HEK293T (cell line): ENCODE data around the gene RAB40B.

ENCODE experiments used
- CTCF ChIA-PET: fragments of 350-600 bp; formaldehyde crosslinking; extraction: SDS; loops from one replicate; lab custom pipeline; 2021; ENCODE audit warnings: antibody characterized with exemption, inconsistent platforms; lab: Yijun Ruan, JAX
- POLR2A ChIA-PET: fragments of 350-600 bp; formaldehyde crosslinking; extraction: SDS; loops from one replicate; lab custom pipeline; 2020; ENCODE audit warnings: antibody characterized with exemption, inconsistent platforms; lab: Yijun Ruan, JAX
- DNase-seq: peaks from one replicate; pipeline ENCODE4 v3.0.0; 2012; ENCODE audit warnings: mixed read lengths; ENCODE audit errors: extremely low spot score
- ARNT ChIP-seq: fragments of 450-650 bp; IDR thresholded peaks from 2 replicates; pipeline ENCODE4 v1.6.1; 2017; ENCODE audit warnings: mild to moderate bottlenecking
- BHLHE40 ChIP-seq: fragments of 450-650 bp; IDR thresholded peaks from 2 replicates; pipeline ENCODE4 v1.6.1; 2016; ENCODE audit warnings: mild to moderate bottlenecking, moderate library complexity, borderline replicate concordance
- CTBP1 ChIP-seq: fragments of 450-650 bp; IDR thresholded peaks from 2 replicates; pipeline ENCODE4 v1.6.1; 2016; ENCODE audit warnings: borderline replicate concordance
- ELF4 ChIP-seq: fragments of 450-650 bp; IDR thresholded peaks from 2 replicates; pipeline ENCODE4 v1.6.1; 2017; ENCODE audit warnings: antibody characterized with exemption
- FOXA1 ChIP-seq: fragments of 450-650 bp; IDR thresholded peaks from 2 replicates; pipeline ENCODE4 v1.6.1; 2016; ENCODE audit warnings: mild to moderate bottlenecking
- FOXK2 ChIP-seq: fragments of 450-650 bp; IDR thresholded peaks from 2 replicates; pipeline ENCODE4 v1.6.1; 2016; ENCODE audit warnings: mild to moderate bottlenecking
- FOXM1 ChIP-seq: fragments of 450-650 bp; IDR thresholded peaks from 2 replicates; pipeline ENCODE4 v1.6.1; 2017; ENCODE audit warnings: mild to moderate bottlenecking, borderline replicate concordance
- HDGF ChIP-seq: fragments of 450-650 bp; IDR thresholded peaks from 2 replicates; pipeline ENCODE4 v1.6.1; 2017; ENCODE audit warnings: antibody characterized with exemption, borderline replicate concordance
- L3MBTL2 ChIP-seq: fragments of 450-650 bp; conservative IDR thresholded peaks from 2 replicates; pipeline ENCODE4 v1.6.1; 2016; ENCODE audit warnings: mild to moderate bottlenecking
- LEF1 ChIP-seq: fragments of 450-650 bp; IDR thresholded peaks from 2 replicates; pipeline ENCODE4 v1.6.1; 2017; ENCODE audit warnings: mild to moderate bottlenecking, borderline replicate concordance
- NFRKB ChIP-seq: fragments of 450-650 bp; IDR thresholded peaks from 2 replicates; pipeline ENCODE4 v1.6.1; 2016; ENCODE audit warnings: mild to moderate bottlenecking, moderate library complexity
- SP1 ChIP-seq: fragments of 450-650 bp; IDR thresholded peaks from 2 replicates; pipeline ENCODE4 v1.6.1; 2017
- SUZ12 ChIP-seq: fragments of 450-650 bp; IDR thresholded peaks from 2 replicates; pipeline ENCODE4 v1.6.1; 2016; ENCODE audit warnings: mild to moderate bottlenecking
- TARDBP ChIP-seq: fragments of 450-650 bp; IDR thresholded peaks from 2 replicates; pipeline ENCODE4 v1.6.1; 2016
- ZNF384 ChIP-seq: fragments of 450-650 bp; IDR thresholded peaks from 2 replicates; pipeline ENCODE4 v1.6.1; 2016
- TF ChIP-seq, protein P1 (sequence below): fragments of 450-650 bp; IDR thresholded peaks from 2 replicates; pipeline ENCODE4 v1.6.1; 2016

Gene RAB40B

GRCh38 chr17:82636626-82637598, 61.6 kb downstream of the RAB40B start:
- TF ChIP-seq BHLHE40 (no peak), ELF4 (no peak), FOXM1 (no peak), L3MBTL2 (no peak), HDGF (no peak), CTBP1 (no peak), FOXK2 (no peak), ARNT (no peak), SUZ12 (no peak), FOXA1 (no peak), NFRKB (no peak), TARDBP (no peak), LEF1 (no peak)
- TF ChIP-seq, protein P1, sequence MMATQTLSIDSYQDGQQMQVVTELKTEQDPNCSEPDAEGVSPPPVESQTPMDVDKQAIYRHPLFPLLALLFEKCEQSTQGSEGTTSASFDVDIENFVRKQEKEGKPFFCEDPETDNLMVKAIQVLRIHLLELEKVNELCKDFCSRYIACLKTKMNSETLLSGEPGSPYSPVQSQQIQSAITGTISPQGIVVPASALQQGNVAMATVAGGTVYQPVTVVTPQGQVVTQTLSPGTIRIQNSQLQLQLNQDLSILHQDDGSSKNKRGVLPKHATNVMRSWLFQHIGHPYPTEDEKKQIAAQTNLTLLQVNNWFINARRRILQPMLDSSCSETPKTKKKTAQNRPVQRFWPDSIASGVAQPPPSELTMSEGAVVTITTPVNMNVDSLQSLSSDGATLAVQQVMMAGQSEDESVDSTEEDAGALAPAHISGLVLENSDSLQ, result no peak
- CTCF ChIA-PET, result no interaction called here
- no peak for DNase-seq
- POLR2A ChIA-PET, result no interaction called here

GRCh38 chr17:82633343-82633742, 65.2 kb downstream of the RAB40B start:
- no peak for DNase-seq
- TF ChIP-seq ARNT, result no peak
- TF ChIP-seq SUZ12, result no peak
- ChIA-PET CTCF (no interaction called here), POLR2A (no interaction called here)

DNA sequence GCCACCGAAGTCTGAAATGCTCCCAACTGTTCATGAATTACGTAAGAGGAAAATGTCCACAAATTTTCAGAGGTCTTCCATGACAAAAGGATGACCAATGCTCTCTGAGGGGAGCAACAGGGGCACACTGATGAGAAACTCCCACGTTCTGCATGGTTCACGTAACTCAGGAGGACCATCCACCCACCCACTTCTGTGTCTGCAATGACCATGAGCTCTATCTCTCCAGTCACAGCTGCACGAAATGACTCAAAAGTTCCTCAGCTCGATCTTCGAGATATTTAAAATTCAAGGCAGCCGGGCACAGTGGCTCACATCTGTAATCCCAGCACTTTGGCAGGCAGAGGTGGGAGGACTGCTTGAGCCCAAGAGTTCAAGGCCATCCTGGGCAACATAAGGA, 66.0 kb downstream of the RAB40B start:
- no peak for TF ChIP-seq ELF4
- TF ChIP-seq FOXA1, result no peak
- TF ChIP-seq, protein P1, result no peak
- no peak for TF ChIP-seq NFRKB
- DNase-seq, result no peak
- ChIA-PET CTCF (no interaction called here), POLR2A (no interaction called here)

DNA sequence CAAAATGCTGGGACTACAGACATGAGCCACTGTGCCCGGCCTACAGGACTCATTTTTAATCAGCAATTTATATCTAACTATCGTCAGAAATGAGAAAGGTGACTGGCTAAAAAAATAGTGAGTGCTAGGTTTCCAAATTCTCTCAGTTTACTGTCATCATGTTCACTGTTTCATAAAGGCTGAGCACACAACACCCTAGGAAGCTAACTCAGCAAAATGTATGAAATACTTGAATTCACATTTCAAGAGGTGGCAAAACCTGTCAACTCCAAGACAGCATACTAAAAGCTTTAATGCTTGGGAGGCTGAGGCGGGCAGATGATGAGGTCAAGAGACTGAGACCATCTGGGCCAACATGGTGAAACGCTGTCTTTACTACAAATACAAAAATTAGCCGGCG, 67.0 kb downstream of the RAB40B start:
- ChIA-PET POLR2A (no interaction called here), CTCF (no interaction called here)
- TF ChIP-seq NFRKB (no peak), ELF4 (no peak), TARDBP (no peak), CTBP1 (no peak), L3MBTL2 (no peak), LEF1 (no peak), ZNF384 (no peak)
- DNase-seq, result no peak

GRCh38 chr17:82630212-82630611, 68.3 kb downstream of the RAB40B start:
- TF ChIP-seq CTBP1 (no peak), FOXA1 (no peak), L3MBTL2 (no peak), ELF4 (no peak), HDGF (no peak), BHLHE40 (no peak), TARDBP (no peak), SUZ12 (no peak), FOXK2 (no peak), ZNF384 (no peak), NFRKB (no peak), SP1 (no peak), FOXM1 (no peak), ARNT (no peak), LEF1 (no peak)
- TF ChIP-seq, protein P1, result no peak
- ChIA-PET CTCF (no interaction called here), POLR2A (no interaction called here)
- DNase-seq, result no peak

- CTCF ChIA-PET, result no interaction called here
- POLR2A ChIA-PET, result no interaction called here
- TF ChIP-seq L3MBTL2 (no peak), FOXK2 (no peak), TARDBP (no peak)
- TF ChIP-seq, protein P1, result no peak
- DNase-seq, result no peak
Measured at GRCh38 chr17:82629748-82630147, 68.8 kb downstream of the RAB40B start.
